Neuronal stem cell (in vitro differentiated cells): Measurements from ENCODE around the gene IQCH.
"Not testable (repeated sequence)": the region's sequence is repeated elsewhere in the genome, so short reads cannot be mapped to it uniquely, and the experiment has no call there.

ENCODE experiments used
- DNase-seq: peaks from one replicate; pipeline ENCODE4 v3.0.0-alpha.2; 2013; ENCODE audit warnings: low spot score
- H2AFZ ChIP-seq: one replicate; pipeline ENCODE4 v1.6.1; 2013; ENCODE audit warnings: mild to moderate bottlenecking, low read length, inconsistent platforms
- H2AK5ac ChIP-seq: 2 replicates; pipeline ENCODE4 v1.6.1; 2013; ENCODE audit warnings: low read depth, mild to moderate bottlenecking, inconsistent platforms, low read length, moderate library complexity, mixed read lengths
- H2BK120ac ChIP-seq: 2 replicates; pipeline ENCODE4 v1.6.1; 2013; ENCODE audit warnings: low read depth, mild to moderate bottlenecking, inconsistent platforms, low read length, moderate library complexity, mixed read lengths
- H2BK12ac ChIP-seq: one replicate; pipeline ENCODE4 v1.6.1; 2013; ENCODE audit warnings: low read length, inconsistent platforms
- H2BK15ac ChIP-seq: 2 replicates; pipeline ENCODE4 v1.6.1; 2013; ENCODE audit warnings: mild to moderate bottlenecking, low read length, inconsistent platforms, mixed read lengths
- H2BK5ac ChIP-seq: one replicate; pipeline ENCODE4 v1.6.1; 2013; ENCODE audit warnings: inconsistent platforms, mild to moderate bottlenecking, low read length, moderate library complexity
- H3K14ac ChIP-seq: one replicate; pipeline ENCODE4 v1.6.1; 2013; ENCODE audit warnings: low read length, inconsistent platforms
- H3K18ac ChIP-seq: 2 replicates; pipeline ENCODE4 v1.6.1; 2013; ENCODE audit warnings: low read length, inconsistent platforms
- H3K23ac ChIP-seq: 2 replicates; pipeline ENCODE4 v1.6.1; 2013; ENCODE audit warnings: low read depth, mild to moderate bottlenecking, mixed read lengths, low read length, inconsistent platforms; ENCODE audit not compliant: poor library complexity
- H3K27ac ChIP-seq: replicated peaks from 3 replicates; pipeline ENCODE4 v1.5.1; 2013; ENCODE audit warnings: low read length, inconsistent platforms
- H3K27me3 ChIP-seq, 3 experiments: 2 replicates each; pipeline ENCODE4 v1.6.1; 2013; ENCODE audit warnings: low read length in 3 of 3, mild to moderate bottlenecking in 2 of 3, inconsistent platforms in 1 of 3, low read depth in 1 of 3, mixed read lengths in 1 of 3, moderate library complexity in 1 of 3; ENCODE audit not compliant: control insufficient read depth in 3 of 3, insufficient read depth in 3 of 3
- H3K36me3 ChIP-seq, 2 donors: replicated peaks in 1 of 2; 2 replicates each; pipeline ENCODE4 v1.6.1; 2013; ENCODE audit warnings: low read length in 2 of 2; ENCODE audit not compliant: control insufficient read depth in 2 of 2, insufficient read depth in 2 of 2
- H3K4ac ChIP-seq: 2 replicates; pipeline ENCODE4 v1.6.1; 2013; ENCODE audit warnings: inconsistent platforms, mild to moderate bottlenecking, low read length, moderate library complexity
- H3K4me1 ChIP-seq, 2 donors: 1 replicate in 1 of 2; 2 replicates in 1 of 2; pipeline ENCODE4 v1.6.1; 2013; ENCODE audit warnings: low read length in 2 of 2, low read depth in 1 of 2; ENCODE audit not compliant: control insufficient read depth in 2 of 2, insufficient read depth in 1 of 2
- H3K4me2 ChIP-seq: one replicate; pipeline ENCODE4 v1.6.1; 2013; ENCODE audit warnings: mild to moderate bottlenecking, low read length, inconsistent platforms; ENCODE audit not compliant: insufficient read depth, poor library complexity, severe bottlenecking
- H3K4me3 ChIP-seq, 2 donors: 2 replicates each; pipeline ENCODE4 v1.5.1; 2013; ENCODE audit warnings: low read length in 2 of 2, mild to moderate bottlenecking in 2 of 2, inconsistent platforms in 1 of 2, moderate library complexity in 1 of 2
- H3K79me1 ChIP-seq: one replicate; pipeline ENCODE4 v1.6.1; 2013; ENCODE audit warnings: low read depth, mild to moderate bottlenecking, inconsistent platforms, low read length, moderate library complexity
- H3K9ac ChIP-seq: one replicate; pipeline ENCODE4 v1.6.1; 2013; ENCODE audit warnings: mild to moderate bottlenecking, low read depth, low read length, inconsistent platforms; ENCODE audit not compliant: poor library complexity
- H3K9me3 ChIP-seq, 2 donors: replicated peaks in 1 of 2; 2 replicates each; pipeline versions ENCODE3 to v1.6.1; 2013; ENCODE audit warnings: low read length in 2 of 2, mild to moderate bottlenecking in 2 of 2, inconsistent platforms in 1 of 2, low read depth in 1 of 2, mixed read lengths in 1 of 2, moderate library complexity in 1 of 2; ENCODE audit not compliant: control insufficient read depth in 2 of 2, insufficient read depth in 1 of 2
- H4K8ac ChIP-seq: one replicate; pipeline ENCODE4 v1.6.1; 2013; ENCODE audit warnings: low read depth, mild to moderate bottlenecking, inconsistent platforms, low read length, moderate library complexity
- H4K91ac ChIP-seq: one replicate; pipeline ENCODE4 v1.6.1; 2013; ENCODE audit warnings: low read length, low read depth, mild to moderate bottlenecking, inconsistent platforms; ENCODE audit not compliant: poor library complexity
- WGBS, 2 donors: extraction: QIAGEN DNeasy Blood & Tissue Kit; methylation state at CpG; one replicate each; pipeline ENCODE4 v1.1.7; 2013; ENCODE audit warnings: missing lambda C conversion rate in 2 of 2, mixed read lengths in 1 of 2; ENCODE audit not compliant: insufficient read length in 2 of 2, insufficient replicate concordance in 1 of 2; ENCODE audit errors: extremely low coverage in 2 of 2; 5-methylcytosine and 5-hydroxymethylcytosine counted together

Gene IQCH

DNA sequence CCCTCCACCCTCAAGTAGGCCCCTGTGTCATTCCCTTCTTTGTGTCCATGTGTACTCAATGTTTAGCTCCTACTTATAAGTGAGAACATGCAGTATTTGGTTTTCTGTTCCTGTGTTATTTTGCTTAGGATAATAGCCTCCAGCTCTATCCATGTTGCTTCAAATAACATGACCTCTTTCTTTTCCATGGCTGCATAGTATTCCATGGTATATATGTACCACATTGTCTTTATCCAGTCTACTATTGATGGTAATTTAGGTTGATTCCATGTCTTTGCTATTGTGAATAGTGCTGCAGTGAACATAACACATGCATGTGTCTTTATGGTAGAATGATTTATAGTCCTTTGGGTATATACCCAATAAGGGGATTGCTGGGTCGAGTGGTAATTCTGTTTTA is 109.1 kb downstream of the IQCH start:
- H3K27me3 ChIP-seq, H4K91ac ChIP-seq, H3K4me2 ChIP-seq, H3K14ac ChIP-seq, H3K9ac ChIP-seq, H3K27ac ChIP-seq, H2AK5ac ChIP-seq, H2BK120ac ChIP-seq, H3K36me3 ChIP-seq, H3K18ac ChIP-seq, H2BK12ac ChIP-seq, H3K23ac ChIP-seq, H3K4me3 ChIP-seq, H2BK5ac ChIP-seq, H3K9me3 ChIP-seq, DNase-seq, H3K79me1 ChIP-seq, H2BK15ac ChIP-seq, H4K8ac ChIP-seq, H2AFZ ChIP-seq, H3K4ac ChIP-seq: not testable (repeated sequence)
- no CpG with 5 or more reads among the region's 1 CpG for WGBS, 2 donors
- peaks cover 2 to 22% of the 10 kb centered on the region in 2 donors for H3K4me1 ChIP-seq

DNA sequence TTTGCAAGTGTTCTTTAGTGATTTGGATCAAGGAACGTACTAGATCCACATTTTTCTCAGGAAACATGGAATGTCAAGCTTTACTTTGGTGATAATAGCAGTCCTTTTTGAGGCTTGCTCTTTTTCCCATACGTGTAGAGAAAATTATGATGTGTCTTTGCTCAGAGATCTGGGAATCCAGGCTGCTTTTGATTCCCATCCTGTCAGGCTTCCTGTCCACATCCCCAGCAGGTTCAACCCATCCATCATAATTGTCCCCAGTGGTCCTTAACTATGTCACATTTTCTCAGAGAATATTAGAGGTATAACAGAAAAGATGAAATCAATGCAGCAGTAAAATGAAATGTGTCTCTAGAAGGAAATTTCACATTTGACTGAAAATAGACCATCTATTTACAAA is 111.4 kb downstream of the IQCH start:
- H3K9me3 ChIP-seq: no peaks in the 10 kb centered on the region
- H4K91ac ChIP-seq: no peak overlapping the region
- H2BK15ac ChIP-seq: no peak overlapping the region
- H3K18ac ChIP-seq: no peak overlapping the region
- no peak overlapping the region for H2BK12ac ChIP-seq
- no peaks in the 10 kb centered on the region for H3K79me1 ChIP-seq
- DNase-seq: no peak
- H3K27ac ChIP-seq: no peak overlapping the region
- H2AK5ac ChIP-seq: no peak overlapping the region
- no CpG with 5 or more reads among the region's 2 CpGs for WGBS, 2 donors
- H3K36me3 ChIP-seq: no peaks in the 10 kb centered on the region
- no peak overlapping the region for H3K23ac ChIP-seq
- no peak overlapping the region for H3K4me2 ChIP-seq
- no peak overlapping the region for H3K4me3 ChIP-seq
- H3K4me1 ChIP-seq: peaks cover 2% of the 10 kb centered on the region in 2 donors
- H3K27me3 ChIP-seq: no peaks in the 10 kb centered on the region
- no peak overlapping the region for H4K8ac ChIP-seq
- H2BK120ac ChIP-seq: no peak overlapping the region
- H3K4ac ChIP-seq: no peak overlapping the region
- H2BK5ac ChIP-seq: no peak overlapping the region
- H3K9ac ChIP-seq: no peak overlapping the region
- H2AFZ ChIP-seq: no peak overlapping the region
- H3K14ac ChIP-seq: no peak overlapping the region

DNA sequence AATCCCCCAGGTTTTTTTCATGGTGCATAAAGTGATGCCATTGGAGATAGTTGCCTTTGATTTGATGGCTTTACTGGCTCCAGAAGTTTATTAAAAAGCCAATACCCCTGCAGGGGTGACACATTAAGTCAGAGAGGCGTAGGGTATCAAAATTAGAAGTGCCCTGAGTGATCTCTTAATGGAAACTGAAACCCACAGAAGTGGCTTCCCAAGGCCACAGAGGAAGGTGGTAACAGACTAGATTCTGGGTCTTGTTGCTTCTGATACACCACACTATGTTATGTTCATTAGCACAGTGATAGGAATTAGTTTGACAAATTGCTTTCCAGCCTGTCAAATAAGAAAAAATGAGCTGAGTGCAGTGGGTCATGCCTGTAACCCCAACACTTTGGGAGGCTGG is 112.3 kb downstream of the IQCH start:
- no peak overlapping the region for H2BK5ac ChIP-seq
- no peak overlapping the region for H3K4me2 ChIP-seq
- no peak overlapping the region for H4K91ac ChIP-seq
- H2BK120ac ChIP-seq: no peak overlapping the region
- H4K8ac ChIP-seq: no peak overlapping the region
- no peak overlapping the region for H3K4ac ChIP-seq
- H2BK12ac ChIP-seq: no peak overlapping the region
- H3K79me1 ChIP-seq: no peaks in the 10 kb centered on the region
- no peaks in the 10 kb centered on the region for H3K27me3 ChIP-seq
- no peak overlapping the region for H3K23ac ChIP-seq
- no peak overlapping the region for H2AK5ac ChIP-seq
- H3K18ac ChIP-seq: no peak overlapping the region
- H3K4me1 ChIP-seq: peaks cover 0 to 2% of the 10 kb centered on the region in 2 donors
- no peak overlapping the region for H2BK15ac ChIP-seq
- no peak overlapping the region for H3K14ac ChIP-seq
- H3K36me3 ChIP-seq: no peaks in the 10 kb centered on the region
- no peak overlapping the region for H3K27ac ChIP-seq
- no peak overlapping the region for H2AFZ ChIP-seq
- H3K9me3 ChIP-seq: no peaks in the 10 kb centered on the region
- H3K9ac ChIP-seq: no peak overlapping the region
- no peak overlapping the region for H3K4me3 ChIP-seq
- no CpG with 5 or more reads among the region's 1 CpG for WGBS, 2 donors
- DNase-seq: no peak

DNA sequence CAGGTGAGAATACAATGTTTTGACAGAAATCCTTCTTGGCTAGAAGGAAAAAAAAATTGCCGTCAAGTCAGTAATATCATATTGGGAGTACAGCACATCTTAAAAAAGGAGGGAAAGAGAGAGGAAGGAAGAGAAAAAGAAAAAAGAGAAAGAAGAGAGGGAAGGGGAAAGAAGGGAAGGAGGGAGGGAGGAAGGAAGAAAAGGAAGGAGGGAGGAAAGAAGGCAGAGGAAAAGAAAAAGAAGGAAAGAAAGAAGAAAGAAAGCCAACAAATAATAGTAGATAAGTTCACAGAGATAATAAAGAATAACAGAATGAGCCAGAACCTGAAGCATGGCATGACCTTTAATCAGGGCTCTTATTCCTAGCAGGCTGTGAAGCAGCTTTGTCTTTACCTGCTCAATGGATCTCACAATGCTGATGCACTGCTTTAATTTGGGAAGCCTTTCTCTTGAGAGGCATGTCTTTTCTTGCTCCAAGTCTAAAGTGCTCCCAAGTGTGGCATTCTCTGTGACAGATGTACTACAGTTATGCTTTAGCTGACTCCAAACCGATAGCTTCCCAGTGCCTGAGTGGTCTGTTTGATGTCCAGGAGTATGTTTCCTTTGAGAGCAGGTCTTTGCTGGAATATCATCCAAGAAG is 114.9 kb downstream of the IQCH start:
- H3K18ac ChIP-seq: no peak overlapping the region

More for the DNA sequence above, 114.9 kb downstream of the IQCH start:
- no peak overlapping the region for H4K91ac ChIP-seq
- peaks cover 0 to 7% of the 10 kb centered on the region in 2 donors for H3K4me1 ChIP-seq
- no peak overlapping the region for H2BK12ac ChIP-seq
- no peak overlapping the region for H3K23ac ChIP-seq
- H2BK5ac ChIP-seq: no peak overlapping the region
- no peaks in the 10 kb centered on the region for H3K36me3 ChIP-seq
- H3K4me2 ChIP-seq: no peak overlapping the region
- no peak overlapping the region for H2BK120ac ChIP-seq
- H3K4me3 ChIP-seq: no peak overlapping the region
- no peak overlapping the region for H2AFZ ChIP-seq
- no peak overlapping the region for H3K4ac ChIP-seq
- H2BK15ac ChIP-seq: no peak overlapping the region
- H2AK5ac ChIP-seq: no peak overlapping the region
- no peaks in the 10 kb centered on the region for H3K27me3 ChIP-seq
- no peak overlapping the region for H3K27ac ChIP-seq
- no peak for DNase-seq
- no peak overlapping the region for H3K14ac ChIP-seq
- WGBS, 2 donors: no CpG with 5 or more reads among the region's 2 CpGs
- no peaks in the 10 kb centered on the region for H3K79me1 ChIP-seq
- no peaks in the 10 kb centered on the region for H3K9me3 ChIP-seq
- no peak overlapping the region for H4K8ac ChIP-seq
- no peak overlapping the region for H3K9ac ChIP-seq
